ENCODE data around the gene BAG1.
A peak's percentile ranks its signal among the peaks of the same experiment; 100 is the strongest.

Gene BAG1

DNA sequence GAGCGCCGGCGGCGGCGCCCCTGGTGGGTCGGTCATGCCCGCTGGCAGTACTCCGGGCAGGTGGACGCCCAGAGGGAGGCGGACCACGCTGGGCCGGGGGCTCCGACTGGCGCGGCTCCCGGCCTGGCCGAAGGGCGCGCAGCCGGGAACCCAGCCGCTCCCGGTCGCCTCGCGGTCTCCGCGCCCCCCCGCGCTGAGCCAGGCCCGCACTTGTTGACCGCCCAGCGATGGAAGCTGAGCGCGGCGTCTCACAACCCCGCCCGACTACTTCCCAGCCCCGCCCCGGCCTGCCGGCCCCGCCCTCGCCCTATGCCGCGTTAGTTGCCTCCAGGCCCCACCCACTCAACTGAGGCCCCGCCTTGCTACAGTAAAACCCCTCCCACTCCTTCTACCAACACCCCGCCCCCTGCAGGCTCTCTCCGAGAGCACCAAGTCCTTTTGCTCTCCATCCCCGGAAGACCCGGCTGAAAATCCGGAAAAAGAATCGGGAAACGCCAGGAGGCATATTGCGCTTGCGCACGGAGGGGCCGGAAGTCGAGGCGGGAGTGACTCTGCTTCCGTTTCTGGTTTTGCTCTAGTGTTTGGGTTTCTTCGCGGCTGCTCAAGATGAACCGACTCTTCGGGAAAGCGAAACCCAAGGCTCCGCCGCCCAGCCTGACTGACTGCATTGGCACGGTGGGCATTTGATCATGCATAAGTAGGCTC, at the start of gene BAG1, which contains the start of gene CHMP5:
Gene BAG1, minus strand, starts transcription at position 236 of the 705 bp plus-strand sequence.
Gene CHMP5, plus strand, starts transcription at position 577 of the 705 bp plus-strand sequence. Its CDS starts 30 bp downstream, at position 607.
- TF ChIP-seq CTCF (IDR thresholded peaks at IDR 0.05; ENCODE audit: low read depth, low read length, missing control alignments), result no peak
- peak within 1 kb of the TSS; percentile 99 for H3K4me3 ChIP-seq (replicated peaks; ENCODE audit: low read depth, low read length)
- DNase-seq (ENCODE audit: extremely low read depth, low read depth), result peak; percentile 96

DNA sequence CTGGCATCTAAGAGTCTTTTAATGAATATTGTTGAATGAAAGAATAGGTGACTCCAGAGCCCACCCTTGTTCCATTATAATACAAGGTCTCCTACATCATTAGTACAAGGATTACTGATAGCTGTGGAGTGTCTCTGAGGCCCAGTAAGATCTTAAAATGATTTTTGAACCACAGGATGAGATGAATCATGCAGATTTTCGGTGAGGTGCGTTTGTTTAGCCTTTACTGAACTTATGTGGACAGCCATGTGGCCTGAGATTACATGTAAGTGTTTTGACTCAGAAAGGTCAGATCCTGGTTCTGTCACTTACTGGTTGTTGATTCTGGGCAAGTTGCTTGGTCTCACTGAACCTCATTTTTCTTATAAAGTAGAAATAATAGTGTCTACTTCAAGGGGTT, 47.4 kb upstream of the BAG1 start:
- no peak for DNase-seq (ENCODE audit: extremely low read depth, low read depth)
- TF ChIP-seq CTCF (IDR thresholded peaks at IDR 0.05; ENCODE audit: low read depth, low read length, missing control alignments), result no peak

DNA sequence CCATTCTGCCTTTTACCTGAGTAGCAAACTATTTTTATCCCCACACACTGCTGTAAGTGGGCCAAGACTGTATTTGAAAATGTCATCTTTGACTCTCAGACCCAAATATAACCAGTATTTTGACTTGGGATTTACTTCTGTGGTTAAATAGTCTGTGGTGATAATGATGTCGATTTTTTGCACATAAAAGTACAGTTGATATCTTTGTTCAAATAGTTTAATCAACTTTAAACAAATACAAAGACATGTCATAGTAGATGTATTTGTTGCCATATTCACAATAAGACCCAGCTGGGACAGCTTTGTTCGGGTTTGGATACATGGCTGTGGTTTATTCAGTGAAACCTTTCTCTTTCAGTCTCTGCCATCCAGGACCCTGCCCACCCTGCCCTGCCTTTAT, 46.2 kb upstream of the BAG1 start:
- TF ChIP-seq CTCF (IDR thresholded peaks at IDR 0.05; ENCODE audit: low read depth, low read length, missing control alignments), result no peak
- H3K4me3 ChIP-seq (replicated peaks; ENCODE audit: low read depth, low read length), result no peak overlapping the region
- DNase-seq (ENCODE audit: extremely low read depth, low read depth), result no peak

More for the DNA sequence above, 47.4 kb upstream of the BAG1 start:
- H3K4me3 ChIP-seq (replicated peaks; ENCODE audit: low read depth, low read length), result no peak overlapping the region

- H3K4me3 ChIP-seq (replicated peaks; ENCODE audit: low read depth, low read length), result no peak overlapping the region
- DNase-seq (ENCODE audit: extremely low read depth, low read depth), result no peak
- no peak for TF ChIP-seq CTCF (IDR thresholded peaks at IDR 0.05; ENCODE audit: low read depth, low read length, missing control alignments)
Observed at GRCh38 chr9:33309903-33310302, 45.4 kb upstream of the BAG1 start.

DNA sequence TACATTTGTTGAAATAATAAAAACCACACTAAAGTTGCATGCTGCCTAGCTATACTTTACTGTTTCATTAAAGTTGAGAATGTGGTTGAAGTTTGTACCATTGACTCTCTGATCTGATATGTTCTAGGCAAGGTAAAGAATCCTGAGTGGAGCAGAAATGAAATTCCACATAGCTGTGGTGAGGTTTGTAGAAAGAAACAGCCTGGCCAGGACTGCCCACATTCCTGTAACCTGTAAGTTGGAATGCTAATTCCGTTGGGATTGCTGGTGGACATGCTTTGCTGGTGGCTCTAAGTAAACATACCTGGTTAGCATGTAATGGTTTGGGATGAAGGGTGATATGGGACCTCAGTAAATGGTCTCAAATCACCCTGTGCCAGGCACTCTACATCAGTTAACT, 42.6 kb upstream of the BAG1 start:
- DNase-seq (ENCODE audit: extremely low read depth, low read depth), result no peak
- H3K4me3 ChIP-seq (replicated peaks; ENCODE audit: low read depth, low read length), result no peak overlapping the region
- no peak for TF ChIP-seq CTCF (IDR thresholded peaks at IDR 0.05; ENCODE audit: low read depth, low read length, missing control alignments)

GRCh38 chr9:33306037-33306436, 41.5 kb upstream of the BAG1 start:
- no peak for DNase-seq (ENCODE audit: extremely low read depth, low read depth)
- no peak for TF ChIP-seq CTCF (IDR thresholded peaks at IDR 0.05; ENCODE audit: low read depth, low read length, missing control alignments)
- H3K4me3 ChIP-seq (replicated peaks; ENCODE audit: low read depth, low read length), result no peak overlapping the region

DNA sequence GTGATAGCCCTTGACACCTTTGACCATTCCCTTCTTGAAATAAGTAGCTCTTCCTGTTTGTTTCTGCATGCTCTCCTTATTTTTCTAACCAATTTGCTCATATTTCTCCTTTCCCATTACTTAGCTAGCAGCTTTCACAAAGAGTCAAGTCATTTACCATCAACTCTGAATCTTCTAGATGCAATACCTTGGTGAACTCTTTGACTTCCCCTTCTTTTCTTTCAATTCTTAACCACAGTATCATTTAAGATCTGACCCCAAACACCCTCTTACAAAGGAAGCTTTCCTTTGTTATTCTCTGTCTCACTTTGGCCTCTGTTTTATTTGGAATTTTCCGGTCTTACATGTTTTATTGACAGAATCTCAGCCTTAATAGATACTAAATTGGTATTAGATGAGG, 39.9 kb upstream of the BAG1 start:
- no peak for TF ChIP-seq CTCF (IDR thresholded peaks at IDR 0.05; ENCODE audit: low read depth, low read length, missing control alignments)
- no peak for DNase-seq (ENCODE audit: extremely low read depth, low read depth)
- no peak overlapping the region for H3K4me3 ChIP-seq (replicated peaks; ENCODE audit: low read depth, low read length)

Measured in HFF-Myc (cell line).